Choroid plexus epithelial cell (primary cell): ENCODE results near the gene UVSSA.

Experiments
- DNase-seq: peaks from one replicate; pipeline ENCODE4 v3.0.0-alpha.2; 2010; ENCODE audit warnings: low read depth
- H3K4me3 ChIP-seq: 2 replicates; pipeline ENCODE4 v1.5.1; 2011; ENCODE audit warnings: low read depth, mild to moderate bottlenecking, control low read depth, low read length, moderate library complexity
- TF ChIP-seq, protein P1 (sequence below): conservative IDR thresholded peaks from 2 replicates; pipeline ENCODE4 v1.5.1; 2011; ENCODE audit warnings: low read depth, mild to moderate bottlenecking, control low read depth, inconsistent platforms, low read length, moderate library complexity

Gene UVSSA

DNA sequence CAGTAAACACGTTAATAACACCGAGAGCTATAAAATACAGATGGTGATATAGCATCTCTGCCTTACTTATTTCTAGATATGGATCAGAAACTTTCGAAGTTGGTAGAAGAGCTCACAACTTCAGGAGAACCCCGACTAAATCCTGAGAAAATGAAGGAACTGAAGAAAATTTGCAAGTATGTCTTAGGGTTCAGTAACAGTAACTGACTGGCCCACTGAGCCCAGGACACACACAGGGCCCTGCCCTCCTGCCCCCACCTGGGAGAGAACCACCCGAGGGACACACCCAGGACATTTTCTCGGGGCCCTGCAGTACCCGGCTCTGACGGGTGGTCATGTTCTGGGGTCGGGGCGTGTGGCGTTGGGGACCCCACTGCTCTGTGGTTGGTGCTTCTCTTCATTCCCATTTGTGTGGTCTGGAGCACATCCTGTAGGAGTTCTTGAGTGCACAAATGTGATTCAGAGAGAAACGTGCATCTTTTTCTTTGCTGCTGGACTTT is 1.1 kb downstream of the UVSSA start:
- TF ChIP-seq, protein P1, sequence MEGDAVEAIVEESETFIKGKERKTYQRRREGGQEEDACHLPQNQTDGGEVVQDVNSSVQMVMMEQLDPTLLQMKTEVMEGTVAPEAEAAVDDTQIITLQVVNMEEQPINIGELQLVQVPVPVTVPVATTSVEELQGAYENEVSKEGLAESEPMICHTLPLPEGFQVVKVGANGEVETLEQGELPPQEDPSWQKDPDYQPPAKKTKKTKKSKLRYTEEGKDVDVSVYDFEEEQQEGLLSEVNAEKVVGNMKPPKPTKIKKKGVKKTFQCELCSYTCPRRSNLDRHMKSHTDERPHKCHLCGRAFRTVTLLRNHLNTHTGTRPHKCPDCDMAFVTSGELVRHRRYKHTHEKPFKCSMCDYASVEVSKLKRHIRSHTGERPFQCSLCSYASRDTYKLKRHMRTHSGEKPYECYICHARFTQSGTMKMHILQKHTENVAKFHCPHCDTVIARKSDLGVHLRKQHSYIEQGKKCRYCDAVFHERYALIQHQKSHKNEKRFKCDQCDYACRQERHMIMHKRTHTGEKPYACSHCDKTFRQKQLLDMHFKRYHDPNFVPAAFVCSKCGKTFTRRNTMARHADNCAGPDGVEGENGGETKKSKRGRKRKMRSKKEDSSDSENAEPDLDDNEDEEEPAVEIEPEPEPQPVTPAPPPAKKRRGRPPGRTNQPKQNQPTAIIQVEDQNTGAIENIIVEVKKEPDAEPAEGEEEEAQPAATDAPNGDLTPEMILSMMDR, result no peak
- no peak for DNase-seq
- H3K4me3 ChIP-seq, result peak overlapping the region; percentile 74

DNA sequence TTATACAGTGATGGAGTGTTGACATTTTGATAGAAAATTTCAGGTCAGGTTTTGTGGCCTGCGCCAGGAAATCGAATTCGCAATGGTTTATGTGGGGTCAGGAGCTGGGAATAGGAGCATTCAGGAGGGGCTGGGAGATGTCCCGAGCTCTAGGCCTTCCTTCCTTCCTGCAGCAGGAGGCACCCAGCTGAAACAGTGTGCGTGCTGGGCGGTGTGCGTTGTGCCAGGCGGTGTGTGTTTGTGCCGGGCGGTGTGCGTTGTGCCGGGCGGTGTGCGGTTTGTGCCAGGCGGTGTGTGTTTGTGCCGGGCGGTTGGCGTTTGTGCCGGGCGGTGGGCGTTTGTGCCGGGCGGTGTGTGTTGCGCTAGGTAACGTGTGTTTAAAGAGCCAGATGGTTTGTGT is 1.7 kb downstream of the UVSSA start:
- no peak overlapping the region for H3K4me3 ChIP-seq
- TF ChIP-seq, protein P1, result no peak
- DNase-seq, result no peak

DNA sequence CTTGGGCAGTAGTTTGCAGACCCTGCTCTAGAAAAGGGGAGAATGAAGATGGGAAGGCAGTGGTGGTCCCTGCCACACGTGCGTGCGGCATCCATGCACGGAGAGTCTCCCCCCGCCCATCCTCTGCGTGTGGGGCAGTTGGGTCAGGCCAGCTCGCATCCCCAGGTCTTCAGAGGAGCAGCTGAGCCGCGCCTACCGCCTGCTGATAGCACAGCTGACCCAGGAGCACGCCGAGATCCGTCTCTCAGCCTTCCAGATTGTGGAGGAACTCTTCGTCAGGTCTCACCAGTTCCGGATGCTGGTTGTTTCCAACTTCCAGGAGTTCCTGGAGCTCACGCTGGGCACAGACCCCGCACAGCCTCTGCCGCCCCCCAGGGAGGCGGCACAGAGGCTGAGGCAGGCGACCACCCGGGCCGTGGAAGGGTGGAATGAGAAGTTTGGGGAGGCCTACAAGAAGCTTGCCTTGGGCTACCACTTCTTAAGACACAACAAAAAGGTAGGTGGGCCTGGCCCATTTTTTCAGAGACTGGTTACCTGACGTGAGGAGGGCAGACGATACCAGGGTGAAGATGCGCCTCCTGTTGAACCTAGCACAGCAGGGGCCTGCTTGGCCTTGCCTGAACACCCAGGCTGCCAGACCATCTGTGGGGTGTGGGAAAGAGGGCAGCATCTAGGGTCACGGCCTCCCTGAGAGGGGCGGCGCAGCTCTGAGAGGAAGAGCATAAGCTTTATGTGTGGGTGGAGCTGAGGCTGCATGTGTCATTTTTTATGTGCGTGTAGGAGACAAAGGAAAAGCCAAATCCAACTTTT is 2.6 kb downstream of the UVSSA start:
- DNase-seq, result no peak
- H3K4me3 ChIP-seq, result no peak overlapping the region

DNA sequence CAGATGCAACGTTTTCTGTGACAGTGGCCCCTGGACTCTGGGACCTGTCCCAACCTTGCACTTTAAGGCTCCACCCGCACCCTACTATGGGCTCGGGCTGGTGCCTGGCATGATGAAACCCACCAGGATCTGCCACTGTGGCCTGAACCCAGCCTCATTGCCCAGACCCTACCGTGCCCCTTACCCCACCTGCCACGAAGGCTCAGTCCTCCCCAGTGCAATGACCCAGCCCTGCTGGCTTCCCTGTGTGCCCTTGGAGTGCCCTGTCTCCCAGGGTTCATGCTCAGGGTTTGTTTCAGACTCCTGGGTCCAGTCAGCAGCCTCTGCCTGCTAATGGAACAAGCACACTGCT is 3.1 kb downstream of the UVSSA start:
- DNase-seq, result no peak
- TF ChIP-seq, protein P1, result no peak
- no peak overlapping the region for H3K4me3 ChIP-seq

More for the DNA sequence above, 2.6 kb downstream of the UVSSA start:
- TF ChIP-seq, protein P1, result no peak

DNA sequence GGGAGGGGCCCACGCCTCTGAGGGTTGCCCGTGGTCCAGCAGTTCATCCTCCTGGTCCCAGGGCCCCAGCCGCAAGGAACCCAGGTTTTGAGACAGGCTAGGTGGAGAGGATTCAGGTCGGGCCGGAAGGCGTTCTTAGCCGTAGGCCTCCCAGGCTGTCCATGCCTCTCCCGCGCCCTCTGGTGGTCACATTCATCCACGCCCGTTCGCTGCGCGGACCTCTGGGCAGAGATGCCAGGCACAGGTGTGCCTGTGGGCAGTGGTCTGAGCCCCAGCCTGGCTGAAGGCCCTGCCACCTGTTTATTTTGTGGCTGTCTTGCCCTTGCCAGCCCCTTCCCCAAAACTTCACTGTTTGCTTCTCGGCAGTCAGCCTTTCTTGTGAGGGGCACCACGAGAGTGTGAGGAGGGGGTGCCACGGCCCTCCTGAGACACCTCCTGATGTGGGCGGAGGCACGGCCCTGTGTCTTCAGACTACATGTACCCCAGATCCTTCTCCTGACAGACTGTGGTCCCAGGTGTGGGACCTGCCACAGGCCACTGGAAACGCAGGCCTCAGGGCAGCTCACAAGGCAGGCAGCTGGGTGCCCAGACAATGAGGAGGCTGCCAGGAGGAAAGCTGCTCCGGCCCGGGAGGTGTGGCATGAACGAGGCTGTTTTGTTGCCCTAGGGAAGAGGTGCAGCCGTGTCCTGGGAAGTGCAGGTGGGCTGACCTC is 5.0 kb downstream of the UVSSA start:
- TF ChIP-seq, protein P1, result peak; percentile 97
- peak; percentile 81 for DNase-seq
- no peak overlapping the region for H3K4me3 ChIP-seq

DNA sequence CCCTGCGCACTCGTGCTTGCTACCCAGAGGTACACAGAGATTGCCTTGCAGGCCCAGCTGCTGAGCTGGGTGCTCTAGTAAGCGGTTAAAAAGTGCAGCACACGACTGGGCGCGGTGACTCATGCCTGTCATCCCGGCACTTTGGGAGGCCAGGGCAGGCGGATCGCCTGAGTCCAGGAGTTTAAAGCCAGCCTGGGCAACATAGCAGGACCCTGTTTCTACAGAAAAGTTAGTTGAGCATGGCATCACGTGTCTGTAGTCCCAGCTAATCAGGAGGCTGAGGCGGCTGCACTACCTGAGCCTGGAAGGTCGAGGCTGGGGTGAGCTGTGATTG is 5.5 kb downstream of the UVSSA start:
- no peak for DNase-seq
- H3K4me3 ChIP-seq, result no peak overlapping the region
- TF ChIP-seq, protein P1, result no peak
